Stomach (tissue), 9 donors: Measurements from ENCODE around the gene OR51B5. TPM values are rescaled to one million over a fixed set of nuclear protein-coding genes. Genes with fewer than 3 reads are reported as not detected.
"Not testable (repeated sequence)": the region's sequence is repeated elsewhere in the genome, so short reads cannot be mapped to it uniquely, and the experiment has no call there.

ENCODE experiments used
- DNase-seq, 2 donors: peaks; one replicate each; pipeline versions ENCODE4 v3.0.0 to v3.0.0-alpha.2; 2013 to 2019
- H3K27ac ChIP-seq, 5 donors: fragments of 200-600 bp in 4 of 5; sonication (generic) in 4 of 5; one replicate each; pipeline ENCODE4 v1.5.1; 2013 to 2019; ENCODE audit warnings: mild to moderate bottlenecking in 1 of 5, moderate library complexity in 1 of 5
- H3K27me3 ChIP-seq, 3 donors: fragments of 200-600 bp; sonication (generic); one replicate each; pipeline ENCODE4 v1.5.1; 2017 to 2019; ENCODE audit warnings: mixed run types in 1 of 3
- H3K36me3 ChIP-seq, 4 donors: fragments of 200-600 bp; sonication (generic); 1 replicate in 3 of 4; 2 replicates in 1 of 4; pipeline ENCODE4 v1.5.1; 2016 to 2019
- H3K4me1 ChIP-seq, 4 donors: fragments of 200-600 bp; sonication (generic); one replicate each; pipeline ENCODE4 v1.5.1; 2016 to 2019
- H3K4me3 ChIP-seq, 4 donors: fragments of 200-600 bp; sonication (generic) in 3 of 4; one replicate each; pipeline ENCODE4 v1.5.1; 2016 to 2019; ENCODE audit warnings: mild to moderate bottlenecking in 1 of 4
- H3K9me3 ChIP-seq, 4 donors: fragments of 200-600 bp; sonication (generic); one replicate each; pipeline ENCODE4 v1.5.1; 2016 to 2019
- CTCF ChIP-seq, 7 experiments: fragments of 450-650 bp in 4 of 7; fragments of 200-600 bp in 3 of 7; sonication (generic) in 3 of 7; IDR thresholded peaks; one replicate each; pipeline ENCODE4 v1.5.1; 2016 to 2019; ENCODE audit warnings: antibody characterized with exemption in 7 of 7, control low read depth in 2 of 7, mild to moderate bottlenecking in 1 of 7
- EP300 ChIP-seq: sonication (generic); formaldehyde crosslinking; IDR thresholded peaks from one replicate; pipeline ENCODE4 v1.6.1; 2017; ENCODE audit warnings: antibody characterized with exemption
- POLR2A ChIP-seq, 4 donors: fragments of 450-650 bp; IDR thresholded peaks; one replicate each; pipeline ENCODE4 v1.6.1; 2016; ENCODE audit warnings: antibody characterized with exemption in 4 of 4, control low read depth in 2 of 4, mild to moderate bottlenecking in 1 of 4, moderate library complexity in 1 of 4
- POLR2AphosphoS5 ChIP-seq, 3 donors: sonication (generic); formaldehyde crosslinking; IDR thresholded peaks; one replicate each; pipeline ENCODE4 v1.6.1; 2016; ENCODE audit warnings: antibody characterized with exemption in 3 of 3
- WGBS, 5 donors: extraction: QIAGEN DNeasy Blood & Tissue Kit in 3 of 5; methylation state at CpG; one replicate each; pipeline versions ENCODE4 v1.1.5 to v1.1.7; 2013 to 2018; 5-methylcytosine and 5-hydroxymethylcytosine counted together
- intact Hi-C: fragments of 100-400 bp; cut with DNase I; formaldehyde crosslinking; loops from one replicate; pipeline ENCODE4 v1.15.1; 2023; ENCODE audit warnings: low total_unique reads
- polyA plus RNA-seq, 3 donors: library from polyadenylated mRNA; stranded (reverse); fragments of 200-250 nt; gene quantifications; one replicate each; pipeline ENCODE4 v1.2.3, GENCODE V29; 2013
- total RNA-seq, 5 donors: library from RNA; depleted of rRNA; stranded (reverse); fragments of >200 nt; gene quantifications; one replicate each; pipeline versions ENCODE4 v1.1.0 to v1.2.3, GENCODE V29; 2014 to 2016
- donor health status: healthy with polysubstance abuse.
- donor health status: Bipolar disorder and iron deficiency.
- donor health status: healthy.

The OR51B5 gene
- total and polyA plus RNA-seq, 8 donors = 0.92 to 1.2 TPM; not detected in 6

DNA sequence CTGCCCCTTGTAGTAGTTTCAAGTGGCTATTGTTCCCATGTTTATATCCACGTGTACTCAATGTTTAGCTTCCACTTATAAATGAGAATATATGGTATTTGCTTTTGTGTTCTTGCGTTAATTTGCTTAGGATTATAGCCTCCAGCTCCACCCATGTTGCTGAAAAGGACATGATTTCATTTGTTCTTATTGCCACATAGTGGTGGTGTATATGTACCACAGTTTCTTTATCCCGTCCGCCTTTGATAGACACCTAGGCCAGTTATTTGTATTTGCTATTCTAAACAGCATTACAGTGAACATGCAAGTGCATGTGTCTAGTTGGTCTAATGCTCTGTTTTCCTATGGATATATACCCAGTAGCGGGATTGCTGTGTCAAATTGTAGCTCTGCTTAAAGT, 26.0 kb downstream of the OR51B5 start:
- WGBS, 5 donors = 60 to 73% (median 65%) methylated on average over 5 of the region's 5 CpGs
- no peaks in the 10 kb centered on the region for H3K27me3 ChIP-seq
- intact Hi-C loops = no loop called here
- H3K36me3 ChIP-seq = no peaks in the 10 kb centered on the region
- no peak overlapping the region for H3K27ac ChIP-seq
- no peaks in the 10 kb centered on the region for H3K4me1 ChIP-seq
- no peaks in the 10 kb centered on the region for H3K9me3 ChIP-seq
- TF ChIP-seq POLR2A (IDR thresholded peaks at IDR 0.05) = no peak
- H3K4me3 ChIP-seq = no peak overlapping the region
- DNase-seq = no peak

- DNase-seq, intact Hi-C loops, H3K27ac ChIP-seq, H3K36me3 ChIP-seq, H3K4me3 ChIP-seq, H3K9me3 ChIP-seq, H3K4me1 ChIP-seq, H3K27me3 ChIP-seq: not testable (repeated sequence)
- WGBS, 5 donors = 74 to 88% (median 82%) methylated on average over 3 of the region's 3 CpGs
Measured at GRCh38 chr11:5313326-5314023, 29.8 kb downstream of the OR51B5 start.

DNA sequence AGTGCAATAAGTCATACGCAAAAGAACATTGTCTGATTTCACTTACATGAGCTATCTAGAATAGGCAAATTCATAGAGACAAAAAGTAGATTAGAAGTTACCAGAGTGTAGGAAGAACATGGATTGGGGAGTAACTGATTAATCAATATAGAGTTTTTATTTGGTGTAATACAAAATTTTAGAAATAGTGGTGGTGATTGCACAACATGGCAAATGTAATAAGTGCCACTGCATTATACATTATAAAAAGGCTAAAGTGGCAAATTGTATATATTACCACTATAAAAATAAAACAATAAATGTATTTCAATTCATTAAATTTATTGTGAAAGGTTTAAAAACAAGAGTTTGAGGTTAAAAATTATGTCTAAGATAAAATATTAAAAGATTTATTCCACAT, 32.9 kb downstream of the OR51B5 start:
- 90 to 97% (median 95%) methylated on average over 1 of the region's 1 CpG for WGBS, 5 donors
- TF ChIP-seq CTCF (IDR thresholded peaks at IDR 0.05) (no peak), POLR2A (IDR thresholded peaks at IDR 0.05) (no peak), POLR2AphosphoS5 (IDR thresholded peaks at IDR 0.05) (no peak), EP300 (no peak)
- Histone ChIP-seq H3K4me3 (no peak overlapping the region), H3K27me3 (no peaks in the 10 kb centered on the region), H3K9me3 (no peaks in the 10 kb centered on the region), H3K36me3 (no peaks in the 10 kb centered on the region), H3K27ac (no peak overlapping the region), H3K4me1 (no peaks in the 10 kb centered on the region)
- DNase-seq = no peak
- intact Hi-C loops = no loop called here

DNA sequence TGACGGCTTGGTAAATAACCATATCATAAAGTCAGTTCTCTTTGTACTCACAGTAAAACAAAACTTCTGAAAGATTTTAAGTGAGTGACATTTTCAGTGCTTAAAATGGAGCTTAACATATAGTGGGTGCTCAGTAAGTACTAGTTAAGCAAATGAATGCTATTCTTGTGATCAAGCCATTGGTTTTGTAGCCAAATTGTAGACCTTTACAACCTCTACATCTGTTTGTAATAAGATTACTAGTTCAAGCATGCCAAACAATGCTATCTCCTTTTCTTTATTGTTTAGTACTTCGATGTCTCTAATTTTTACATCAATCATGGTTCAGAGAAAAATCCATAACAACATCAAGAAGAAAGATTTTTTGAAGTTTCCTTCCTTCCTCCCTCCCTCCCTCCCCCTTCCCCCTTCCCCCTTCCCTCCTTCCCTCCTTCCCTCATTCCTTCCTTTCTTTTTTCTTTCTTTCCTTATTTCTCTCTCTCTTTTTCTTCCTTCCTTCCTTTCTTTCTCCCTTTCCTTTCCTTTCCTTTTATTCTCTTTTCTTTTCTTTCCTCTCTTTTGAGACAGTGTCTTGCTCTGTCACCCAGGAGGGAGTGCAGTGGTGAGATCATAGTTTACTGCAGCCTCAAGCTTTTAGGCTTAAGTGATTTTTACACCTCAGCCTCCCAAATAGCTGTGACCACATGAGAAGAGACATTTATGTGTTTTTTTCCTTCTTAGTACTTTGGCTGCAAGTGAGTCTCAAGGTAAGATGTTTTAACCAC, 35.9 kb downstream of the OR51B5 start:
- H3K4me3 ChIP-seq = no peak overlapping the region
- no peaks in the 10 kb centered on the region for H3K36me3 ChIP-seq
- TF ChIP-seq EP300 (no peak), POLR2AphosphoS5 (IDR thresholded peaks at IDR 0.05) (no peak), POLR2A (IDR thresholded peaks at IDR 0.05) (no peak), CTCF (IDR thresholded peaks at IDR 0.05) (no peak)
- H3K27ac ChIP-seq = no peak overlapping the region
- H3K9me3 ChIP-seq = no peaks in the 10 kb centered on the region
- no peaks in the 10 kb centered on the region for H3K27me3 ChIP-seq
- H3K4me1 ChIP-seq = no peaks in the 10 kb centered on the region
- intact Hi-C loops = no loop called here
- WGBS, 5 donors = 32 to 63% (median 45%) methylated on average over 2 of the region's 2 CpGs
- no peak for DNase-seq

DNA sequence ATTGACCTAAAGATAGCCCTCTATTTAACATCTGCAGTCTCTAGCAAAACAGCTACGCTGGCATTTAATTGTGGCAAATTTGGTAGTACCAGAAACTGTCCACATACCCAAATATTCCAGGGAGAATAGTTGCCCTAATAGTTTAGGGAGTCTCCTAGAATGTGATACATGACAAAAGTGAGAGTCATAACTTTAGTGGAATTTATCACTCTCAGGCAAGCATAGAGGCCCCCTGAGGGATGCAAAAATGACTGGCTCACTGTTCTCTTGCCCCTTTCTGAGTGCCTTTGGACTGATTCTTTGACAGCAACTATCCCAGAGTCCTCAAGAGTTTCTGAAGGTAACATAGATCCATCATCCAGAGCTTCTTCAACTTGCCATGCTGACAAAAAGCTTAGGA, 39.3 kb downstream of the OR51B5 start:
- no peaks in the 10 kb centered on the region for H3K9me3 ChIP-seq
- no peak for TF ChIP-seq POLR2AphosphoS5 (IDR thresholded peaks at IDR 0.05)
- no peak for TF ChIP-seq POLR2A (IDR thresholded peaks at IDR 0.05)
- no peak for TF ChIP-seq EP300
- no peak for TF ChIP-seq CTCF (IDR thresholded peaks at IDR 0.05)
- H3K27ac ChIP-seq = no peak overlapping the region
- 34 to 100% (median 90%) methylated on average over 1 of the region's 1 CpG for WGBS, 5 donors
- H3K4me3 ChIP-seq = no peak overlapping the region
- no peak for DNase-seq
- intact Hi-C loops = no loop called here
- no peaks in the 10 kb centered on the region for H3K4me1 ChIP-seq
- no peaks in the 10 kb centered on the region for H3K36me3 ChIP-seq
- H3K27me3 ChIP-seq = no peaks in the 10 kb centered on the region
